GM12878 (cell line): ENCODE measurements around the gene CRKL. TPM values are rescaled to one million over a fixed set of nuclear protein-coding genes. Genes with fewer than 3 reads are reported as not detected.

ENCODE experiments used
- MTA2 ChIP-seq: fragments of 450-650 bp; IDR thresholded peaks from 2 replicates; pipeline ENCODE4 v1.6.1; 2016; ENCODE audit warnings: low read depth, mild to moderate bottlenecking, moderate library complexity
- MYB ChIP-seq: fragments of 150-350 bp; IDR thresholded peaks from 2 replicates; pipeline ENCODE4 v1.6.1; 2014; ENCODE audit warnings: mild to moderate bottlenecking, low read depth, low read length, borderline replicate concordance
- NR2C2 ChIP-seq: IDR thresholded peaks from 2 replicates; pipeline ENCODE4 v1.6.1; 2011; ENCODE audit warnings: borderline replicate concordance, low read depth; ENCODE audit not compliant: control insufficient read depth, insufficient read length
- POLR2AphosphoS2 ChIP-seq: IDR thresholded peaks from 2 replicates; pipeline ENCODE4 v1.6.1; 2011; ENCODE audit warnings: low read depth, mild to moderate bottlenecking, low read length, improper control_type of control experiment, moderate library complexity
- SMARCA5 ChIP-seq: fragments of 450-650 bp; IDR thresholded peaks from 2 replicates; pipeline ENCODE4 v1.6.1; 2017; ENCODE audit warnings: mild to moderate bottlenecking
- polyA plus RNA-seq, 11 experiments: library from polyadenylated mRNA; depleted of rRNA in 4 of 11; unstranded in 6 of 11; stranded (reverse) in 5 of 11; fragments of >200 nt; fragmentation: Nextera tagmentation in 4 of 11; fragmentation: Illumina TruSeq in 1 of 11; extraction: Ambion mirVana in 4 of 11; extraction: Trizol in 1 of 11; gene quantifications; 1 replicate in 1 of 11; 2 replicates in 10 of 11; pipeline versions ENCODE4 v1.2.1 to v1.2.3, GENCODE V29; 2011 to 2016; ENCODE audit warnings: inconsistent platforms in 2 of 11, missing spikeins in 2 of 11, low read depth in 1 of 11
- total RNA-seq, 4 experiments: library from RNA; depleted of rRNA in 3 of 4; stranded (reverse); fragments of >200 nt in 3 of 4; fragmentation: Illumina TruSeq in 1 of 4; extraction: Trizol in 1 of 4; gene quantifications; 2 replicates each; pipeline versions ENCODE4 v1.2.1 to v1.2.3, GENCODE V29; 2013 to 2021
- TF ChIP-seq, protein P1 (sequence below): fragments of 450-650 bp; IDR thresholded peaks from 2 replicates; pipeline ENCODE4 v1.6.1; 2014; ENCODE audit warnings: mild to moderate bottlenecking
- TF ChIP-seq, protein P2 (sequence below): fragments of 450-650 bp; IDR thresholded peaks from 2 replicates; pipeline ENCODE4 v1.6.1; 2017; ENCODE audit warnings: mild to moderate bottlenecking, low read depth, inconsistent platforms; ENCODE audit not compliant: poor library complexity, severe bottlenecking
- TF ChIP-seq, protein P3 (sequence below): fragments of 450-650 bp; formaldehyde crosslinking; IDR thresholded peaks from 2 replicates; pipeline ENCODE4 v1.4.0; 2022; ENCODE audit warnings: mild to moderate bottlenecking, moderate library complexity

The CRKL gene
- total and polyA plus RNA-seq, 10 of the 15 experiments (the other 5 are each of a cell fraction or from before 2014, with no cell fraction given), result 12.6 to 61.2 (median 32.7) TPM

DNA sequence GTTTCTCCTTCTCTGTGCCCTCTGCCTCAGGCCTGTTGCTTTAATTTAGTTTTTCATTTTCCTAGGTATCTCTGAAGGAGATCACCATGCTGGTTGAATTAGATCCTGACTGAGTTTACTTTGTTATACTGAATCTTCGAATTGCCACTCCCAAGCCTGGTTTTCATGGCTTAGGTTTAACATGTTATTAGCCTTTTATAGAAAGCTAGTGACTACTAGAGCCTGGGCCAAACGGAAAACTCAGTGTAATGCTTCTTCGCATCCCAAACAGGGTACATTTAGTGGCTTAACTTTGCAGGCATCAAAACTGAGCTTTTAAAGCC lies 3.6 kb downstream of the CRKL start (continued):
- TF ChIP-seq, protein P1, sequence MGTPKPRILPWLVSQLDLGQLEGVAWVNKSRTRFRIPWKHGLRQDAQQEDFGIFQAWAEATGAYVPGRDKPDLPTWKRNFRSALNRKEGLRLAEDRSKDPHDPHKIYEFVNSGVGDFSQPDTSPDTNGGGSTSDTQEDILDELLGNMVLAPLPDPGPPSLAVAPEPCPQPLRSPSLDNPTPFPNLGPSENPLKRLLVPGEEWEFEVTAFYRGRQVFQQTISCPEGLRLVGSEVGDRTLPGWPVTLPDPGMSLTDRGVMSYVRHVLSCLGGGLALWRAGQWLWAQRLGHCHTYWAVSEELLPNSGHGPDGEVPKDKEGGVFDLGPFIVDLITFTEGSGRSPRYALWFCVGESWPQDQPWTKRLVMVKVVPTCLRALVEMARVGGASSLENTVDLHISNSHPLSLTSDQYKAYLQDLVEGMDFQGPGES, result no peak
- TF ChIP-seq MYB (no peak), SMARCA5 (no peak), NR2C2 (no peak), MTA2 (no peak), POLR2AphosphoS2 (no peak)
- TF ChIP-seq, protein P2, sequence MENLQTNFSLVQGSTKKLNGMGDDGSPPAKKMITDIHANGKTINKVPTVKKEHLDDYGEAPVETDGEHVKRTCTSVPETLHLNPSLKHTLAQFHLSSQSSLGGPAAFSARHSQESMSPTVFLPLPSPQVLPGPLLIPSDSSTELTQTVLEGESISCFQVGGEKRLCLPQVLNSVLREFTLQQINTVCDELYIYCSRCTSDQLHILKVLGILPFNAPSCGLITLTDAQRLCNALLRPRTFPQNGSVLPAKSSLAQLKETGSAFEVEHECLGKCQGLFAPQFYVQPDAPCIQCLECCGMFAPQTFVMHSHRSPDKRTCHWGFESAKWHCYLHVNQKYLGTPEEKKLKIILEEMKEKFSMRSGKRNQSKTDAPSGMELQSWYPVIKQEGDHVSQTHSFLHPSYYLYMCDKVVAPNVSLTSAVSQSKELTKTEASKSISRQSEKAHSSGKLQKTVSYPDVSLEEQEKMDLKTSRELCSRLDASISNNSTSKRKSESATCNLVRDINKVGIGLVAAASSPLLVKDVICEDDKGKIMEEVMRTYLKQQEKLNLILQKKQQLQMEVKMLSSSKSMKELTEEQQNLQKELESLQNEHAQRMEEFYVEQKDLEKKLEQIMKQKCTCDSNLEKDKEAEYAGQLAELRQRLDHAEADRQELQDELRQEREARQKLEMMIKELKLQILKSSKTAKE, result no peak
- TF ChIP-seq, protein P3, sequence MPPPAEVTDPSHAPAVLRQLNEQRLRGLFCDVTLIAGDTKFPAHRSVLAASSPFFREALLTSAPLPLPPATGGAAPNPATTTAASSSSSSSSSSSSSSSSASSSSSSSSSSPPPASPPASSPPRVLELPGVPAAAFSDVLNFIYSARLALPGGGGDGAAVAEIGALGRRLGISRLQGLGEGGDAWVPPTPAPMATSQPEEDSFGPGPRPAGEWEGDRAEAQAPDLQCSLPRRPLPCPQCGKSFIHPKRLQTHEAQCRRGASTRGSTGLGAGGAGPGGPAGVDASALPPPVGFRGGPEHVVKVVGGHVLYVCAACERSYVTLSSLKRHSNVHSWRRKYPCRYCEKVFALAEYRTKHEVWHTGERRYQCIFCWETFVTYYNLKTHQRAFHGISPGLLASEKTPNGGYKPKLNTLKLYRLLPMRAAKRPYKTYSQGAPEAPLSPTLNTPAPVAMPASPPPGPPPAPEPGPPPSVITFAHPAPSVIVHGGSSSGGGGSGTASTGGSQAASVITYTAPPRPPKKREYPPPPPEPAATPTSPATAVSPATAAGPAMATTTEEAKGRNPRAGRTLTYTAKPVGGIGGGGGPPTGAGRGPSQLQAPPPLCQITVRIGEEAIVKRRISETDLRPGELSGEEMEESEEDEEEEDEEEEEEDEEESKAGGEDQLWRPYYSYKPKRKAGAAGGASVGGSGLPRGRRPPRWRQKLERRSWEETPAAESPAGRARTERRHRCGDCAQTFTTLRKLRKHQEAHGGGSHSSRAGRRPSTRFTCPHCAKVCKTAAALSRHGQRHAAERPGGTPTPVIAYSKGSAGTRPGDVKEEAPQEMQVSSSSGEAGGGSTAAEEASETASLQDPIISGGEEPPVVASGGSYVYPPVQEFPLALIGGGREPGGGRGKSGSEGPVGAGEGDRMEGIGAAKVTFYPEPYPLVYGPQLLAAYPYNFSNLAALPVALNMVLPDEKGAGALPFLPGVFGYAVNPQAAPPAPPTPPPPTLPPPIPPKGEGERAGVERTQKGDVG (CRISPR knock-in tag), result no peak
